HepG2 (cell line): ENCODE results near the gene KLF16. TPM values are rescaled to one million over a fixed set of nuclear protein-coding genes. Genes with fewer than 3 reads are reported as not detected.

Experiments
- ATAC-seq: fragments of 200-7000 bp; cut with Tn5 transposase; 3 replicates; pipeline ENCODE4 v1.9.1; 2020; ENCODE audit warnings: mild to moderate bottlenecking, moderate library complexity
- BruUV-seq: library from RNA; stranded (reverse); fragments of 400-500 nt; replicated peaks from 2 replicates; lab custom pipeline; 2021; lab: Mats Ljungman, UMichigan
- CTCF ChIA-PET: fragments of 300-600 bp; formaldehyde crosslinking; extraction: SDS; loops from one replicate; lab custom pipeline; 2021; ENCODE audit warnings: low total read pairs, inconsistent platforms, low intra/inter-chr PET ratio; lab: Yijun Ruan, JAX
- POLR2A ChIA-PET: fragments of 350-600 bp; sonication (Branson Sonifier 250); formaldehyde crosslinking; loops from one replicate; lab custom pipeline; 2020; ENCODE audit warnings: antibody characterized with exemption, inconsistent platforms; lab: Yijun Ruan, JAX
- DNase-seq: peaks from one replicate; pipeline ENCODE4 v3.0.0-alpha.2; 2015; ENCODE audit warnings: low spot score
- FAIRE-seq: peaks from 3 replicates; lab custom pipeline; 2011; peaks lifted over from hg19 to GRCh38; lab: Jason Lieb, UNC
- H2AFZ ChIP-seq: one replicate; pipeline ENCODE4 v1.6.1; 2011; ENCODE audit warnings: low read length, inconsistent platforms
- H3K27ac ChIP-seq: fragments of 300-600 bp; 3 replicates; pipeline ENCODE4 v1.8.0; 2011; ENCODE audit warnings: mixed run types, mild to moderate bottlenecking, mixed read lengths, low read length, inconsistent platforms; ENCODE audit not compliant: insufficient read depth; ENCODE audit errors: extremely low read length
- H3K27me3 ChIP-seq, 2 experiments: fragments of 200-600 bp in 1 of 2; 2 replicates in 1 of 2; 3 replicates in 1 of 2; pipeline versions ENCODE4 v1.6.0 to v1.8.0; 2011; ENCODE audit warnings: low read length in 2 of 2, mild to moderate bottlenecking in 2 of 2, moderate library complexity in 2 of 2, inconsistent platforms in 1 of 2; ENCODE audit not compliant: insufficient read depth in 2 of 2, control insufficient read depth in 1 of 2
- H3K36me3 ChIP-seq, 2 experiments: fragments of 200-600 bp in 1 of 2; replicated peaks in 1 of 2; 2 replicates in 1 of 2; 3 replicates in 1 of 2; pipeline versions ENCODE4 v1.5.1 to v1.8.0; 2011; ENCODE audit warnings: low read length in 2 of 2, inconsistent platforms in 1 of 2; ENCODE audit not compliant: insufficient read depth in 2 of 2, control insufficient read depth in 1 of 2
- H3K4me1 ChIP-seq: 2 replicates; pipeline ENCODE4 v1.5.1; 2012; ENCODE audit warnings: low read length, inconsistent platforms; ENCODE audit not compliant: insufficient read depth
- H3K4me2 ChIP-seq: 2 replicates; pipeline ENCODE4 v1.6.0; 2011; ENCODE audit warnings: low read depth, low read length, inconsistent platforms
- H3K4me3 ChIP-seq, 3 experiments: fragments of 200-600 bp in 1 of 3; sonication (generic), shearing (Covaris generic) in 1 of 3; replicated peaks in 1 of 3; 2 replicates each; pipeline ENCODE4 v1.5.1; 2011 to 2016; ENCODE audit warnings: low read length in 3 of 3, inconsistent platforms in 2 of 3, low read depth in 2 of 3, mild to moderate bottlenecking in 2 of 3, control low read depth in 1 of 3, mixed read lengths in 1 of 3; ENCODE audit not compliant: insufficient read depth in 1 of 3
- H3K79me2 ChIP-seq: one replicate; pipeline ENCODE4 v1.6.1; 2011; ENCODE audit warnings: low read length, inconsistent platforms; ENCODE audit not compliant: insufficient read depth
- H3K9ac ChIP-seq: 2 replicates; pipeline ENCODE4 v1.6.0; 2011; ENCODE audit warnings: mild to moderate bottlenecking, low read depth, low read length, inconsistent platforms; ENCODE audit not compliant: insufficient read depth
- H3K9me3 ChIP-seq: 2 replicates; pipeline ENCODE4 v1.5.1; 2012; ENCODE audit warnings: mild to moderate bottlenecking, low read length
- H4K20me1 ChIP-seq: 2 replicates; pipeline ENCODE4 v1.6.0; 2011; ENCODE audit warnings: inconsistent platforms, mild to moderate bottlenecking, low read length, moderate library complexity; ENCODE audit not compliant: insufficient read depth
- AGO2 ChIP-seq: fragments of 200-400 bp; formaldehyde crosslinking; optimal IDR thresholded peaks from 2 replicates; pipeline ENCODE3; 2017; ENCODE audit warnings: mild to moderate bottlenecking, low read depth, low read length, moderate library complexity
- WGBS: methylation state at CpG from one replicate; pipeline ENCODE4 v1.1.6; 2017; ENCODE audit warnings: low lambda C conversion rate; 5-methylcytosine and 5-hydroxymethylcytosine counted together
- in situ Hi-C: cut with HindIII; loops from 2 replicates; pipeline ENCODE4 v1.10.0; 2017; ENCODE audit warnings: low pct_unique_long_range_greater_than_20kb; ENCODE audit not compliant: extremely low pct_ligation_motif_present
- intact Hi-C: fragments of 100-400 bp; cut with micrococcal nuclease; formaldehyde crosslinking; loops from one replicate; pipeline ENCODE4 v1.10.0; 2022; ENCODE audit not compliant: unreplicated experiment
- polyA plus RNA-seq, 8 experiments: library from polyadenylated mRNA; depleted of rRNA in 3 of 8; stranded (reverse) in 7 of 8; unstranded in 1 of 8; fragments of >200 nt; fragmentation: Illumina TruSeq in 4 of 8; extraction: Trizol in 4 of 8; gene quantifications; 2 replicates each; pipeline versions ENCODE4 v1.2.1 to v1.2.3, GENCODE V29; 2011 to 2016; ENCODE audit warnings: low read depth in 4 of 8, missing spikeins in 1 of 8, mixed read lengths in 1 of 8; ENCODE audit not compliant: insufficient read depth in 1 of 8
- total RNA-seq, 5 experiments: library from RNA; depleted of rRNA; stranded (reverse); fragments of >200 nt; fragmentation: Illumina TruSeq; extraction: Trizol; gene quantifications; 2 replicates each; pipeline ENCODE4 v1.2.3, GENCODE V29; 2016; ENCODE audit warnings: low read depth in 1 of 5
- TF ChIP-seq, protein P1 (sequence below): sonication (generic); formaldehyde crosslinking; IDR thresholded peaks from 2 replicates; pipeline ENCODE4 v1.5.0; 2020; ENCODE audit warnings: mild to moderate bottlenecking, missing genetic modification reagents, borderline replicate concordance
- TF ChIP-seq, protein P2 (sequence below): sonication (generic); formaldehyde crosslinking; IDR thresholded peaks from 2 replicates; pipeline ENCODE4 v1.5.0; 2020; ENCODE audit warnings: missing genetic modification reagents, mild to moderate bottlenecking, borderline replicate concordance
- TF ChIP-seq, protein P3 (sequence below): sonication (generic); formaldehyde crosslinking; IDR thresholded peaks from 2 replicates; pipeline ENCODE4 v1.4.0; 2020; ENCODE audit warnings: missing genetic modification reagents, mild to moderate bottlenecking, borderline replicate concordance
- TF ChIP-seq, protein P4 (sequence below): sonication (generic); formaldehyde crosslinking; IDR thresholded peaks from 2 replicates; pipeline ENCODE4 v1.4.0; 2020; ENCODE audit warnings: mild to moderate bottlenecking, missing genetic modification reagents

The KLF16 gene
- total and polyA plus RNA-seq, 2 of the 13 experiments (the other 11 are each of a cell fraction or from before 2014, with no cell fraction given) = 3.5 to 6.7 TPM

DNA sequence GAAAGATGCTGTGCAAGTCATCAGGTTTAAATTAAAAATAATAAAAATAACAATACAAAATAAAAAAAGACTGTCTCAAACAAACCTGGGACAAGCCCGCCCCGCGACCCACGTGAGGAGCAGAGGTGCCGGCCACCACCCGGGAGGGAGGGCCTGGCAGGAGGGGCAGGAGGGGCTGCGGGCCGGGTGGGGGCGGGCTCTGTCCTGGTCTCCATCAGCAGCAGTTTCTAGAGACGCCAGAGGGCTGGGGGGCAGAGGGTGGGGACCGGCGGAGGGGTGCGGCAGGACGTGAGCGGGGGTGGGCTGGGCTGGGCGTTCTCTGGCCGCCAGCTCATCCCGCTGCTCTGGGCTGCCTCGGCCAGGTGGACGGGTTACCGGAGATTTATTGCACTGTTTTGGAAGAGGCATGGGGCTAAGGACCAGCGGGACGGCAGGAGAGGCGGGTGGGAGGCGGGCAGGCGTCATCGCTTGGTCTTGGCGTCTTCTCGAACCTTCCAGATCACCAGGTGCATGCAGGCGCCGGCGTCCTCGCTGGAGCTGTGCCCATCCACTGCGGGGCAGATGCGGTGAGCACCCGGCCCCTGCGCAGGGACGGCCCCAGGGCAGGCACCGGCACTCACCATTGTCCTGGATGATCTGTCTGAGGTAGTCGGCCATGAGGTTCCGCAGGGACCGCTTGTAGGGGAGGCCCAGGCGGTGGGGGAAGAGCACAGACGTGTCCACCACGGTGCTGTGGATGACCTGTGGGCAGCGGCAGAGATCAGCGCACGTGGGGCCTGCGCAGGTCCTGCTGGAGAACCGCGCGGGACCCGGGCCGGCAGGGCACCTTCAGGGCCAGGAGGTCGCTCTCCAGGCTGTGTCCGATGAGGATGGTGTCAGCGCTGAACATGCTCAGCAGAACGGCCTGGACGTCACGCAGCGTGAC lies 47.5 kb downstream of the KLF16 start:
- DNase-seq = no peak
- POLR2A ChIA-PET = no interaction called here
- H4K20me1 ChIP-seq = no peaks in the 10 kb centered on the region
- ATAC-seq = no peak
- 96% methylated on average over 23 of the region's 61 CpGs for WGBS
- no TSS peak for BruUV-seq
- intact Hi-C loops = no loop called here
- no peak overlapping the region for H3K4me3 ChIP-seq
- no peak overlapping the region for H3K27ac ChIP-seq
- TF ChIP-seq, protein P1, sequence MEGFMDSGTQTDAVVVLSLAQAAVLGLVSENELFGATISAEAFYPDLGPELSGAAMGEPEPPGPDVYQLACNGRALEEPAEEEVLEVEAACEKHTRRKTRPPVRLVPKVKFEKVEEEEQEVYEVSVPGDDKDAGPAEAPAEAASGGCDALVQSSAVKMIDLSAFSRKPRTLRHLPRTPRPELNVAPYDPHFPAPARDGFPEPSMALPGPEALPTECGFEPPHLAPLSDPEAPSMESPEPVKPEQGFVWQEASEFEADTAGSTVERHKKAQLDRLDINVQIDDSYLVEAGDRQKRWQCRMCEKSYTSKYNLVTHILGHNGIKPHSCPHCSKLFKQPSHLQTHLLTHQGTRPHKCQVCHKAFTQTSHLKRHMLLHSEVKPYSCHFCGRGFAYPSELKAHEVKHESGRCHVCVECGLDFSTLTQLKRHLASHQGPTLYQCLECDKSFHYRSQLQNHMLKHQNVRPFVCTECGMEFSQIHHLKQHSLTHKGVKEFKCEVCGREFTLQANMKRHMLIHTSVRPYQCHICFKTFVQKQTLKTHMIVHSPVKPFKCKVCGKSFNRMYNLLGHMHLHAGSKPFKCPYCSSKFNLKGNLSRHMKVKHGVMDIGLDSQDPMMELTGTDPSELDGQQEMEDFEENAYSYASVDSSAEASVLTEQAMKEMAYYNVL = no peak
- TF ChIP-seq, protein P2, sequence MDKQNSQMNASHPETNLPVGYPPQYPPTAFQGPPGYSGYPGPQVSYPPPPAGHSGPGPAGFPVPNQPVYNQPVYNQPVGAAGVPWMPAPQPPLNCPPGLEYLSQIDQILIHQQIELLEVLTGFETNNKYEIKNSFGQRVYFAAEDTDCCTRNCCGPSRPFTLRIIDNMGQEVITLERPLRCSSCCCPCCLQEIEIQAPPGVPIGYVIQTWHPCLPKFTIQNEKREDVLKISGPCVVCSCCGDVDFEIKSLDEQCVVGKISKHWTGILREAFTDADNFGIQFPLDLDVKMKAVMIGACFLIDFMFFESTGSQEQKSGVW (CRISPR knock-in tag) = no peak
- TF ChIP-seq, protein P3, sequence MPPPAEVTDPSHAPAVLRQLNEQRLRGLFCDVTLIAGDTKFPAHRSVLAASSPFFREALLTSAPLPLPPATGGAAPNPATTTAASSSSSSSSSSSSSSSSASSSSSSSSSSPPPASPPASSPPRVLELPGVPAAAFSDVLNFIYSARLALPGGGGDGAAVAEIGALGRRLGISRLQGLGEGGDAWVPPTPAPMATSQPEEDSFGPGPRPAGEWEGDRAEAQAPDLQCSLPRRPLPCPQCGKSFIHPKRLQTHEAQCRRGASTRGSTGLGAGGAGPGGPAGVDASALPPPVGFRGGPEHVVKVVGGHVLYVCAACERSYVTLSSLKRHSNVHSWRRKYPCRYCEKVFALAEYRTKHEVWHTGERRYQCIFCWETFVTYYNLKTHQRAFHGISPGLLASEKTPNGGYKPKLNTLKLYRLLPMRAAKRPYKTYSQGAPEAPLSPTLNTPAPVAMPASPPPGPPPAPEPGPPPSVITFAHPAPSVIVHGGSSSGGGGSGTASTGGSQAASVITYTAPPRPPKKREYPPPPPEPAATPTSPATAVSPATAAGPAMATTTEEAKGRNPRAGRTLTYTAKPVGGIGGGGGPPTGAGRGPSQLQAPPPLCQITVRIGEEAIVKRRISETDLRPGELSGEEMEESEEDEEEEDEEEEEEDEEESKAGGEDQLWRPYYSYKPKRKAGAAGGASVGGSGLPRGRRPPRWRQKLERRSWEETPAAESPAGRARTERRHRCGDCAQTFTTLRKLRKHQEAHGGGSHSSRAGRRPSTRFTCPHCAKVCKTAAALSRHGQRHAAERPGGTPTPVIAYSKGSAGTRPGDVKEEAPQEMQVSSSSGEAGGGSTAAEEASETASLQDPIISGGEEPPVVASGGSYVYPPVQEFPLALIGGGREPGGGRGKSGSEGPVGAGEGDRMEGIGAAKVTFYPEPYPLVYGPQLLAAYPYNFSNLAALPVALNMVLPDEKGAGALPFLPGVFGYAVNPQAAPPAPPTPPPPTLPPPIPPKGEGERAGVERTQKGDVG = no peak
- TF ChIP-seq AGO2 = peak; percentile 7
- TF ChIP-seq, protein P4, sequence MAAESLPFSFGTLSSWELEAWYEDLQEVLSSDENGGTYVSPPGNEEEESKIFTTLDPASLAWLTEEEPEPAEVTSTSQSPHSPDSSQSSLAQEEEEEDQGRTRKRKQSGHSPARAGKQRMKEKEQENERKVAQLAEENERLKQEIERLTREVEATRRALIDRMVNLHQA = no peak
- TF ChIP-seq, all 625 proteins: peak for 1
- in situ Hi-C loops = no loop called here
- CTCF ChIA-PET = no interaction called here
- Histone ChIP-seq H3K36me3 (peaks cover 25 to 34% of the 10 kb centered on the region in 2 experiments), H3K4me2 (no peak overlapping the region), H3K4me1 (peaks cover 18% of the 10 kb centered on the region), H3K9me3 (no peaks in the 10 kb centered on the region), H3K79me2 (no peaks in the 10 kb centered on the region), H3K27me3 (no peaks in the 10 kb centered on the region), H2AFZ (no peak overlapping the region), H3K9ac (no peak overlapping the region)
- no peak for FAIRE-seq
